GM19025 (cell line): ENCODE measurements around the gene MAGI1.
"Not testable (repeated sequence)": the region's sequence is repeated elsewhere in the genome, so short reads cannot be mapped to it uniquely, and the experiment has no call there.

Experiments
- ATAC-seq: cut with Tn5 transposase; IDR thresholded peaks from one replicate; pipeline ENCODE4 v1.9.1; 2021; ENCODE audit warnings: mild to moderate bottlenecking, low read depth, moderate library complexity; ENCODE audit not compliant: unreplicated experiment

The MAGI1 gene

DNA sequence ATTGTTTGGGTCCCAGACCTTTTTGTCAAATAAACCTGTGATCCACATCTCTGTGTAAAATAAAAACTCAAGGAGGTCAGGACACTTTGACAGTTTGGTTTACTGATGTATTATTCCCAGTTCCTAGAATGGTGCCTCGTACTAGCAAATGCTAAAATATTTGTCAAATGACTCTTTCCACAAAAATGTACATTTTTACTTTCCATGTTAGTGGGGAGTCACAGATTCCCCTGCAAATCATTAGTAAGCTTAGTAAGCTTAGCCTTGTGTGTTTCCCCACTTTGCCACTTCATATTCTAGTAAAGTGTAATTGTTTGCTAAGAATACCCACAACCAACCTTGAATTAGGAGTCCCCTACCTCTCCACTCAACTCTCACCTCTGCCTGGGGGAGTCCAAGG lies 2.4 kb upstream of the MAGI1 start:
- no peak for ATAC-seq

DNA sequence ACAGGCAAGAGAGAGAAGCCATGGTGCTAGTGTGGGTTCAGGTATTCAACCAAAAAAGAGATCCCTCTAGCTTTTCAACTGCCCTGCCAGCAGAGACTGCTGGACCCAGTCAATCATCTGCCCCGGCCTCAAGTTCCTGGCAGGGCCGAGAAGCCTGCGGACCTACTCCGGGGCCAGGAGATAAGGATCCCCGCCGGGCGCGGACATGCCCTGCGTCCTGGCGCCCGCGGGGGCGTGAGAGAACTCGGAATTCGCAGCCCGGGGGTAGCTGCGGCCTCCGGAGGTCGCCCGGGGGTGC lies 821 bp upstream of the MAGI1 start:
- no peak for ATAC-seq

DNA sequence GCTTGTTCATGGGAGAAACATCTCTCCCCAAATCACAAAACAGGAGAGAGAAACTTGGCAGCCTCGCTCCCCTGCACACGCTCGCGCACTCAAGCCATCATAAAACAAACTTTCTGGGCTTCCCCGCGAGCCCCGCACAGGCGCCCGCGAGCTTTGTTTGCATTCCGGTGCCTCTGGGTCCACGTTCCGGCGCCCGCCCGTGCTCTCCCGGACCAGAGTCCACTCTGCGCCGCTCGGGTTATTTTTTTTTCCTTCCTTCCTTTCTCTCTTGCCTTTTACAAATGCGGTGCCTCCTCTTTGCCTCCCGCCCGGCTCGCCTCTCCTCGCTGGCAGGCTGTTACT lies 363 bp downstream of the MAGI1 start:
- peak; percentile 17 for ATAC-seq

DNA sequence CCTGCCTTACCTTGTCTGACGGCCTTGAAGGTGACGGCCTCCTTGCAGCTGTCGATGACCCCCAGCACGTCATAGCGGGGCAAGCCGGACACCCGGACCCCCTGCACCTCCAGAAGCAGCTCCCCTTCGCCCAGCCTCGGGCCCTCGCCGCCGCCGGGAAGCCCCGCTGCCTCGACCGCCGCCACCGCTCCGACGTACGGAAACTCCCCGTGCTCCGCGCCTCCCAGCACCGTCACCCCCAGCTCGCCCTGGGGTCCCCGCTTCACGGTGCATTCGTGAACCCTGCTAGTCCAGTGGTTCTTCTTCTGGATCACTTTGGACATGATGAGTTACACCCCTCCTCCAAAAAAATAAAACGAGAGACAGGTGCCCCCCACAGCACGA lies 740 bp downstream of the MAGI1 start:
- ATAC-seq, result no peak

DNA sequence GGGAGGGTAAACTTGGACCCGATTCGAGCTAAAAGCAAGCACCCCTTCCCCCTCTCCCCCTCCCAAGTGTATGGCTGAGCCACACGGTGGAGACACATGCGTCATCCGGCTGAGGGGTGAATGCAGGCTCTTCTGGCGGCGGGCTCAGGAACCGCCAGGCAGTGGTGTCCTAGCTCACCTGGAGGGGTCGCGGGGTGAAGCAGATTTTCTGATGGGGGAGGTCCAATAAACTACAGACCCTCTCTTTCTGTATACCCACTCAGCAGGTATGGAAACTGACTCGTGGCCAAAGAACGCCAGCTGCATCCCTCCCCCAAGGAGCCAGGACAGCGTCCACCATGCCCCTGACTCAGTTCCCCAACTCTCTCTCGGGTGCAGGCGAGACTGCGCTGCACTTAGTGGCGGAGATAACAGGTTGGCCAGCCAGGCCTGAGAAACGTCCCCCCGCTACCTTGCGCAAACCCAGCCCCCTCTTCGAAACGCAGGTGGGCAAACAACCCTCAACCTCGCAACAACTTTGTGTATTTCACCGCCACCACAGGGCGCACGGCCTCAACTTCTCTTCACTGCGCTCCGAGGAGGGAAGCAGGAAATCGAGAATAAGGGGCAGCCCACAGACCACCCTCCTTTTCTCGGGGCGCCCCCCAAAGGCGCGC lies 1.3 kb downstream of the MAGI1 start:
- ATAC-seq, result no peak

GRCh38 chr3:66036586-66037148 lies 2.1 kb downstream of the MAGI1 start:
- ATAC-seq, result no peak

DNA sequence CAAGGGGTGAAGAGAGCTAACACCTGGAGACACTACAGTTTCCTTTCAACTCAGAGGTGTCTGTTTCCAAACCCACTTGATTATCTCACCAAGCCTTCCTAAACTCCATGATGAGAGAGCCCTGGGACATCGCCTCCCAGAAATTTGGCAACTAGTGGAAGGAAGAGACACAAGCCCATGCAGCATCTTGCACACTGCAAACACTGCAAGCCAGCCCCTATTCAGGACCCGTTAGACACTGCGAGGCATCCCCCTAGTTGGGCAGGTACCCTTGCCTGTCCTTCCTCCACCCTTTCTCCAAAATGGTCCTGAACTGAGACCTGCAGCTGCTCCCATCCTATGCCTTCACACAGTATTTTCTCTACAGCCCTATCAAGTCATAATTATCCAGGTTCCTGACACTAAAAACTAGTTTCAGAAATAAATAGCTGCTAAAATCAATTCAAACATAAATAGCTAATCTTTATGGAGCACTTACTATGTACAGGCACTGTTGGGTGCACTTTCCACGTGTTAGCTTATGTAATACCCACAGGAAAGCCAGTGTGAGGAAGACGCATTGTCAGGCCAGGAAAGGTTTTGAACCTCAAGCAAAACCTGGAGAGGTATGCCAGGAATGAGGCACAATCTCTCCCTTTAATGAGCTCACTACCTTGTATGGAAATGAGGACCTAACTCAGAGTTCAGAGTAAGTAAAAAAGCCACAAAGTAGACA lies 2.8 kb downstream of the MAGI1 start:
- ATAC-seq, result no peak

GRCh38 chr3:66033241-66034138 lies 5.2 kb downstream of the MAGI1 start:
- ATAC-seq, result no peak

GRCh38 chr3:66031102-66031698 lies 7.5 kb downstream of the MAGI1 start:
- ATAC-seq, result no peak

DNA sequence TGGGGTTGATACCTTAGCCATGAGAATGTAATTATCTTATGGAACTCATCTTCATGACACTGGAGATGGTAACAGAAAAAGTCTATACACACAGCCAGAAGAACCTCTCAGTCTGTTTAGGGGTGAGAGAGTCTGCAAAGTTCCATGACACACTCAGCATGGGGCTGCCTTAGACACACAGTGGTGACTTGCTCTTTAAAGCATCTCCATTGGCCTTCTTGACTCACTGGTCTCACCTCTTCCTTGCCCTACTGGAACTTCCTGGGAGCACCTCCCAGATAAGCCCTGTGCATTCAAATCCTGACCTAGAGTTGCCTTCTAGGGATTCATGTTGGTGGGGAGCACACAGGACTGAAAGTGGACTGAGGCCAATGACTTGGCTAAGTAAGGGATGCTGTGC lies 9.3 kb downstream of the MAGI1 start:
- ATAC-seq, result no peak

DNA sequence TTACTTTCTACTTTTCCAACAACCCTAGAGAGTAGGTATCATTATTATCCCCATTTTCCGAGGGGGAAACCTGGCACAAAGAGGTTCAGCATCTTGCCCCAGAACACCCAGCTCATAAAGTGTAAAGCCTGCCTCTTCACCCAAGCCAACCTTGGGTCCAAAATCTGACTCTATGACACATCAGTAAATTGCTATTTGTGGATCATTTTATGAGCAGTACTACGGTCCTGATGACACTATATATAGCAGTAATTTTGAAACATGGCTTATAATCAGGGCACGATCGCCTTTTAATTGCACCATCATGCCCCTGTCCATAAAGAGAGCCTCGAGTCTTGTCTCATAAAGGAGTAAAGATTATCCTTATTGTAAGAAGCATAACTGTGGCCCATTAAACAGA lies 9.7 kb downstream of the MAGI1 start:
- no peak for ATAC-seq

GRCh38 chr3:66028457-66028856 lies 10.3 kb downstream of the MAGI1 start:
- no peak for ATAC-seq

GRCh38 chr3:66027099-66027498 lies 11.6 kb downstream of the MAGI1 start:
- ATAC-seq, result not testable (repeated sequence)

DNA sequence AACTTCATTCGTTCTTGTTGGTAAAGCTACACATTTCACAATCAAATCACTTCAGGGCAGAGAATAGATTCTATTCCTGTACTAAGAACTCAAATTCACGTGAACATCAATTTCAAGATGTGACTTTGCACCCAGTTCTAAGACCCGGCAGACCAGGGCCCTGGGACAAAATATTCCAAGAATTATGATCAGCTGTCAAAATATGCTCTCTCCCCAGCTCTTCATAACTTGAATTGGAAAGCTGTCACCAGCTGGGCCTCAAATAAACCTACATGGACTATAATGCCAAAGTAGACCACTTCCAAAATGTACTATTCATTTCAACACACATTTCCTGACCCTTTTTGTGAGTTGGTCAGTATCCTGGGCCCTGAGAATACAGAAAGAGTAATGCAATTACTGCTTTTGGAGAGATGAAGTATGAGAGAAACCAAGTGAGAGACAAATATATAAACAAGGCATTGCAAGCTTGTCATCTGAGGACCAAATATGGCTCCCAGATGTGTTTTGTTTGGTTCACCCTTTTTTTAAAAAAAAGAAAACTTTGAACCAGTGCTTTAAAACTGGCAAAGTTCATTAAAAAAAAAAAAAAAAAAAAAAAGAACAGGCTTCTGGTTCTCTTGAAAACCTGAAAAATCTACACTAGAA lies 14.9 kb downstream of the MAGI1 start:
- ATAC-seq, result no peak

DNA sequence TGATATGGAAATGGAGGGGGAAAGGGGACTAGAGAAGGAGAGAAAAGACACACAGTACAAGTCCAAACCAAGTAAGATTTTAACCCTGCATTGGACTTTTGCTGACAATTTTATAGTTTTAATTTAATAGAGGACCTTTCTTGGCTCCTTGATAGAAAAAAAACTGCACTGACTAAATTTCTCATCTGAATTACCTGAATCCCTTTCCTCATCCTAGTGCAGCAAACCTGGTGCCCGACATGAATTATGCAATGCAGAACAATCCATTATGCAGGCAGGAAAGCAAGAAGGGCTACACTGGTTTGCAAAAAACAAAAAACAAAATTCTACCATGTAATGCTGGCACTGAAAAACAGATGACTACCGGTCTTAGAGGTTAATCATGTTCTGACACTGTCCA lies 15.5 kb downstream of the MAGI1 start:
- no peak for ATAC-seq

GRCh38 chr3:66021731-66022131 lies 17.0 kb downstream of the MAGI1 start:
- ATAC-seq, result no peak

GRCh38 chr3:66019896-66020295 lies 18.8 kb downstream of the MAGI1 start:
- no peak for ATAC-seq

DNA sequence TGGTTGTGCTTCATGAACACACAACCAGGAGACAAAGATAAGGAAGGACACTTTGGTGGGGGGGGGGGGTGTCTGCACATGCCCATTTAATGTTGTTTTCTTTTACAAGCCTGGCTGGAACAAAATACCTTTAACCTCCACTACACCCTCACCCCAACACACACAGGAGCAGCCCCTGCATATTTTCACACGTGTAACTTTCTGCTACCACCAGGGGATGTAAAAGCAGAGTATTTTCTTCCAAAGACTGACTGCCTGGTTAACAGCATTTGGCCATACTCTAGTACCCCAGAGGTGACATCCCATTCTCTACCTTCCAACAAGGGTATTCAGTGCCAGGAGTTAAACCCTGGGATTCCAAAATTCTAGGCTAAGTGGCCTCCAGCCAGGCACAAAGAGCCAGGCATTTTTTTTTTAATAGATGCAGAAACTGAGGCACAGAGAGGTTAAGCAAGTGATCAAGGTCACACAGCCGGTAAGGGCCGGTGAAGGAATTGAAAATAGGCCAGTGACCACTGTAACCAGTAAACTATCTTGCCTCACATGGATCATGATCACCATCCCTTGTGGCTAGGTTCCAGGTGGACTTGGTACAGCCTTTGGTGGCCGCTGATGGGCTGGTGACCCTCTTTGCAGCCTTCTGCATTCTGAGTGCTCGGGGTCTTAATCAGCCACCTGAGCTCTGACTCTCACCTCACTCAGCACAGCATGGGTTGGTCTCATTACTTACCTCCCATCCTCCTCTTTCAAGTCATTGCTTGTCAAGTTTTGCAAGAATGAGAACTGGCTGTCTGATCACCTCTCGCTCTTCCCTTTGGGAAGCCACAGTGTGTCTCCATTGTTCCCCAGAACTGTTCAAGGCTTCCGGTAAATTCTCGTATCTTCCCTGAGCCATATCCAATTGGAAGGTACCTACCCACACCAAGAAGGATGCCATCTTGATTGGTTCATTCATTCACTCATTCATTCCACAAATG lies 20.4 kb downstream of the MAGI1 start:
- no peak for ATAC-seq

GRCh38 chr3:66017591-66017990 lies 21.1 kb downstream of the MAGI1 start:
- ATAC-seq, result no peak
